DOHH2 (cell line): ENCODE measurements around the gene COL5A1.

Experiments used
- H3F3A ChIP-seq: fragments of 200-600 bp; sonication (generic), shearing (Covaris generic); 2 replicates; pipeline ENCODE4 v1.6.0; 2016; ENCODE audit warnings: antibody characterized with exemption, mild to moderate bottlenecking; ENCODE audit not compliant: control insufficient read depth, insufficient read depth
- H3K27ac ChIP-seq: fragments of 200-600 bp; sonication (generic); 2 replicates; pipeline ENCODE4 v1.5.1; 2014; ENCODE audit warnings: low read depth, mild to moderate bottlenecking, low read length, moderate library complexity
- H3K27me3 ChIP-seq: fragments of 200-600 bp; sonication (generic); 2 replicates; pipeline ENCODE4 v1.6.1; 2014; ENCODE audit warnings: mild to moderate bottlenecking, low read length, mixed read lengths; ENCODE audit not compliant: control insufficient read depth
- H3K36me3 ChIP-seq: fragments of 200-600 bp; sonication (generic); 2 replicates; pipeline ENCODE4 v1.6.1; 2014; ENCODE audit warnings: mild to moderate bottlenecking, low read length, moderate library complexity, mixed read lengths; ENCODE audit not compliant: control insufficient read depth
- H3K4me1 ChIP-seq: fragments of 200-600 bp; sonication (generic); 2 replicates; pipeline ENCODE4 v1.6.1; 2014; ENCODE audit warnings: mild to moderate bottlenecking, low read length, mixed read lengths; ENCODE audit not compliant: control insufficient read depth
- H3K4me2 ChIP-seq: fragments of 200-600 bp; sonication (generic); 2 replicates; pipeline ENCODE4 v1.6.0; 2014; ENCODE audit warnings: mild to moderate bottlenecking, low read length, moderate library complexity
- H3K4me3 ChIP-seq: fragments of 200-600 bp; sonication (generic); 2 replicates; pipeline ENCODE4 v1.5.1; 2014; ENCODE audit warnings: mild to moderate bottlenecking, low read length, mixed read lengths
- H3K79me2 ChIP-seq: fragments of 200-600 bp; sonication (generic); 2 replicates; pipeline ENCODE4 v1.6.1; 2014; ENCODE audit warnings: mild to moderate bottlenecking, low read length, mixed read lengths; ENCODE audit not compliant: control insufficient read depth
- H3K9me2 ChIP-seq: fragments of 200-600 bp; sonication (generic); replicated peaks from 2 replicates; pipeline ENCODE4 v1.6.1; 2014; ENCODE audit warnings: mild to moderate bottlenecking, low read length, mixed read lengths; ENCODE audit not compliant: control insufficient read depth
- H3K9me3 ChIP-seq: fragments of 200-600 bp; sonication (generic); 2 replicates; pipeline ENCODE4 v1.6.1; 2014; ENCODE audit warnings: antibody characterized with exemption, low read length, mixed read lengths; ENCODE audit not compliant: control insufficient read depth, insufficient read depth
- H4K20me1 ChIP-seq: fragments of 200-600 bp; sonication (generic); 2 replicates; pipeline ENCODE4 v1.6.0; 2014; ENCODE audit warnings: low read depth, mild to moderate bottlenecking, antibody characterized with exemption, low read length, moderate library complexity; ENCODE audit not compliant: control insufficient read depth, insufficient read depth
- EZH2phosphoT487 ChIP-seq: fragments of 200-600 bp; sonication (generic); IDR thresholded peaks from 2 replicates; pipeline ENCODE4 v1.6.1; 2017; ENCODE audit warnings: borderline replicate concordance, mild to moderate bottlenecking, antibody characterized with exemption, low read length, moderate library complexity, mixed read lengths
- TF ChIP-seq, protein P1 (sequence below): fragments of 200-600 bp; sonication (generic); IDR thresholded peaks from one replicate; pipeline ENCODE4 v1.5.1; 2014; ENCODE audit warnings: antibody characterized with exemption, mild to moderate bottlenecking, low read depth, low read length; ENCODE audit not compliant: poor library complexity, severe bottlenecking

Gene COL5A1

DNA sequence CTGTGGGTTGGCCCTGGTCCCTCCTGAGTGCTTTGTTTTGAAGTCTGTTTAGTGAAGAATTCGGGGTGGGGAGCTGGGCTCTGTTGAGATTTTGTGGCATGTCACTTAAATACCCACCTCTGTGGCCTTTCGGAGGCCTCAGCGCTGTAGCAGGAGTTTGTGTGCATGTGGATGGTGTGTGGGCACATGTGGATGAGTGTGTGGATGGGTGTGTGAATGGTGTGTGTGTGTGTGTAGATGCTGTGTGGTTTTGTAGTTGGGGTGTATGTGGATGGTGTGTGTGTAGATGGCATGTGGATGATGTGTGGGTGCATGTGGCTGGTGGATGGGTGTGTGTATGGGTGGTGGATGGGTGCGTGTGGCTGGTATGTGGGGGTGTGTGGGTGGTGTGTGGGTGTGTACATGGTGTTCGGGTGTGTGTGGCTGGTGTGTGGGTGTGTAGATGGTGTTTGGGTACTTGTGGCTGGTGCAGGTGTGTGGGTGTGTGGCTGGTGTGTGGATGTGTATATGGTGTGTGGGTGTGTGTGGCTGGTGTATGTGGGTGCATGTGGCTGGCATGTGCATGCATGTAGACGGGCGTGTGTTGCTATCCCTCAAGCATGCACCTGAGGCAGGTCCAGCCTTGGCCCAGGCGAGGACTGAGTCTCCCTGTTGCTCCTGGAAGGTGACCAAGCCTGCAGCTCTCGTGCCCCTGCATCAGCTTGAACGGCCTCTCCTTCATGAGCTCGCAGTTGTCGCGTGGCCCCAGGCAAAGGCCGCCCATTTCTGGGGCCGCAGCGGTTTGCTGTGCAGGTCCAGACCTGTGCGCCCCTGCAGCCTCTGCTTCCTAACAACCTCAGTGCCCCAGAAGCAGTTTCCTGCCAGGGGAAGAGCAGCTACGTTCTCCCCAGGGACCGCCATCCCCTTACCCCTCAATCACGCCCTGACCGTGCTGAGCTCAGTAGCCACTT lies 185.0 kb downstream of the COL5A1 start:
- Histone ChIP-seq H3K4me2 (no peak overlapping the region), H3F3A (no peaks in the 10 kb centered on the region), H3K27ac (no peak overlapping the region), H3K79me2 (no peaks in the 10 kb centered on the region), H3K4me3 (no peak overlapping the region), H4K20me1 (no peaks in the 10 kb centered on the region), H3K9me3 (no peaks in the 10 kb centered on the region), H3K27me3 (no peaks in the 10 kb centered on the region), H3K4me1 (no peaks in the 10 kb centered on the region), H3K9me2 (no peaks in the 10 kb centered on the region), H3K36me3 (no peaks in the 10 kb centered on the region)
- TF ChIP-seq EZH2phosphoT487, result no peak
- TF ChIP-seq, protein P1, sequence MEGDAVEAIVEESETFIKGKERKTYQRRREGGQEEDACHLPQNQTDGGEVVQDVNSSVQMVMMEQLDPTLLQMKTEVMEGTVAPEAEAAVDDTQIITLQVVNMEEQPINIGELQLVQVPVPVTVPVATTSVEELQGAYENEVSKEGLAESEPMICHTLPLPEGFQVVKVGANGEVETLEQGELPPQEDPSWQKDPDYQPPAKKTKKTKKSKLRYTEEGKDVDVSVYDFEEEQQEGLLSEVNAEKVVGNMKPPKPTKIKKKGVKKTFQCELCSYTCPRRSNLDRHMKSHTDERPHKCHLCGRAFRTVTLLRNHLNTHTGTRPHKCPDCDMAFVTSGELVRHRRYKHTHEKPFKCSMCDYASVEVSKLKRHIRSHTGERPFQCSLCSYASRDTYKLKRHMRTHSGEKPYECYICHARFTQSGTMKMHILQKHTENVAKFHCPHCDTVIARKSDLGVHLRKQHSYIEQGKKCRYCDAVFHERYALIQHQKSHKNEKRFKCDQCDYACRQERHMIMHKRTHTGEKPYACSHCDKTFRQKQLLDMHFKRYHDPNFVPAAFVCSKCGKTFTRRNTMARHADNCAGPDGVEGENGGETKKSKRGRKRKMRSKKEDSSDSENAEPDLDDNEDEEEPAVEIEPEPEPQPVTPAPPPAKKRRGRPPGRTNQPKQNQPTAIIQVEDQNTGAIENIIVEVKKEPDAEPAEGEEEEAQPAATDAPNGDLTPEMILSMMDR, result no peak

DNA sequence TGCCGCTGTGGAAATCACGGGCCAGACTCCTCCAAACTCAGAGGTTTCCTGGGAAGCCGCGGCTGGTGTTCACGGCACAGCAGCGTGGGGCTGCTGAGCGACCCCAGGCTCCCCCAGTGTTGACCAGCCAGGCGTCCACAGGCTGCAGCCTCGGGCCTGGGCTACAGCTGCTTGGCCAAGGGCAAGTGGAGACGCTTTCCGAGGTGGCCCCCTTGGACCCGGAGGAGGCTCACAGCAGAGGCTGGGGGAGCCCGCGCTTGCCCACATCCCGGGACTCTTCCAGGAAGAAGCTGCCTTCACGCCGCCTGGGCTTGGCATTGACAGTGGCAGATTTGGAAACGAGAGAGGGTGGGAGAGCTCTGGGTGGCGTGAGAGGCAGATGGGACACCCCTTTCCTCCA lies 186.0 kb downstream of the COL5A1 start:
- no peaks in the 10 kb centered on the region for H3K27me3 ChIP-seq
- no peak for TF ChIP-seq EZH2phosphoT487
- TF ChIP-seq, protein P1, result no peak
- H3K27ac ChIP-seq, result no peak overlapping the region
- no peaks in the 10 kb centered on the region for H3K79me2 ChIP-seq
- no peaks in the 10 kb centered on the region for H4K20me1 ChIP-seq
- no peaks in the 10 kb centered on the region for H3K9me2 ChIP-seq
- no peak overlapping the region for H3K4me3 ChIP-seq
- no peaks in the 10 kb centered on the region for H3K4me1 ChIP-seq
- H3F3A ChIP-seq, result no peaks in the 10 kb centered on the region
- H3K9me3 ChIP-seq, result no peaks in the 10 kb centered on the region
- H3K4me2 ChIP-seq, result no peak overlapping the region
- H3K36me3 ChIP-seq, result no peaks in the 10 kb centered on the region

DNA sequence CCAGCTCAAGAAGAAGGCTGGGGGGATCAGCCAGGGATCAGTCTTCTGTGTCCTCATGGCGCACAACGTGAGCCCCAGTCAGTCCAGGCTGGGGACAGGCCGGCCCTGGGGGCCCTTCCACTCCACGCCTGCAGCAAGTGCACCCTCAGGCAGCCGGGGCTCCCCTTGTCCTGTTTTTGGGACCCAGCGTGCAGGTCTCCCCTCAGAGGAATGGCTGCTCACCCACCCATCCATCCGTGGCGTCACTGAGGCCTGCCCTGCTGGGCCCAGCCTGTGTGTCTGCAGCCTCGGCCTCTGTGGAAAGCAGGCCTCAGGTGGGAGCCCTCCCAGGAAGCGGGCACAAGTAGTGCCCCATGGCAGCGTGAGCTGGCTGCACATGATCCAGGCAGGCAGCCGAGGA lies 186.4 kb downstream of the COL5A1 start:
- H3F3A ChIP-seq, result no peaks in the 10 kb centered on the region
- no peaks in the 10 kb centered on the region for H3K36me3 ChIP-seq
- TF ChIP-seq EZH2phosphoT487, result no peak
- TF ChIP-seq, protein P1, result no peak
- no peaks in the 10 kb centered on the region for H3K9me2 ChIP-seq
- no peaks in the 10 kb centered on the region for H3K9me3 ChIP-seq
- no peak overlapping the region for H3K27ac ChIP-seq
- H3K4me1 ChIP-seq, result no peaks in the 10 kb centered on the region
- no peaks in the 10 kb centered on the region for H3K27me3 ChIP-seq
- H3K79me2 ChIP-seq, result no peaks in the 10 kb centered on the region
- H3K4me3 ChIP-seq, result no peak overlapping the region
- H3K4me2 ChIP-seq, result no peak overlapping the region
- H4K20me1 ChIP-seq, result no peaks in the 10 kb centered on the region
